Stimulated activated CD8-positive, alpha-beta memory T cell treated with anti-CD3 and anti-CD28 coated beads, Interleukin-15, amount 100 ng/mL, for 24 hours (primary cell): Measurements from ENCODE around the gene TFF1.

Experiments used
- DNase-seq: peaks from one replicate; pipeline ENCODE4 v3.0.0-alpha.2; 2020; ENCODE audit warnings: low read depth

The TFF1 gene

GRCh38 chr21:42398436-42399028, 32.2 kb upstream of the TFF1 start:
- DNase-seq, result no peak

- no peak for DNase-seq
Observed at GRCh38 chr21:42397746-42398394, 31.5 kb upstream of the TFF1 start.

GRCh38 chr21:42396799-42397745, 30.7 kb upstream of the TFF1 start:
- no peak for DNase-seq

- DNase-seq, result no peak
Observed at GRCh38 chr21:42395905-42396651, 29.7 kb upstream of the TFF1 start, which contains the start of gene TMPRSS3. TMPRSS3 (minus strand) TSS chr21:42396052; CDS start chr21:42395417, 635 bp downstream.

- no peak for DNase-seq
Observed at GRCh38 chr21:42395302-42395701, 29.0 kb upstream of the TFF1 start.

- DNase-seq, result no peak
Observed at GRCh38 chr21:42393443-42393950, 27.2 kb upstream of the TFF1 start.

- no peak for DNase-seq
Observed at GRCh38 chr21:42392731-42393442, 26.6 kb upstream of the TFF1 start.

GRCh38 chr21:42391297-42391696, 25.0 kb upstream of the TFF1 start:
- DNase-seq, result no peak

GRCh38 chr21:42390696-42391095, 24.4 kb upstream of the TFF1 start:
- DNase-seq, result no peak

- no peak for DNase-seq
Observed at GRCh38 chr21:42390193-42390592, 23.9 kb upstream of the TFF1 start.

GRCh38 chr21:42389449-42389835, 23.1 kb upstream of the TFF1 start:
- DNase-seq, result no peak

GRCh38 chr21:42388740-42389448, 22.6 kb upstream of the TFF1 start:
- DNase-seq, result no peak

- no peak for DNase-seq
Observed at GRCh38 chr21:42387843-42388340, 21.6 kb upstream of the TFF1 start.

GRCh38 chr21:42387164-42387563, 20.8 kb upstream of the TFF1 start:
- no peak for DNase-seq

GRCh38 chr21:42386034-42386591, 19.8 kb upstream of the TFF1 start:
- no peak for DNase-seq

- no peak for DNase-seq
Observed at GRCh38 chr21:42385619-42386018, 19.3 kb upstream of the TFF1 start.

- no peak for DNase-seq
Observed at GRCh38 chr21:42384989-42385388, 18.7 kb upstream of the TFF1 start.

GRCh38 chr21:42384156-42384945, 18.0 kb upstream of the TFF1 start:
- DNase-seq, result no peak

GRCh38 chr21:42383331-42383730, 17.0 kb upstream of the TFF1 start:
- no peak for DNase-seq
